ENCODE results near the gene KCTD1. TPM values are rescaled to one million over a fixed set of nuclear protein-coding genes. Genes with fewer than 3 reads are reported as not detected.
A peak's percentile ranks its signal among the peaks of the same experiment; 100 is the strongest.

KCTD1 gene
- polyA plus RNA-seq, 1 of the 3 experiments (the other 2 are of a cell fraction) = 12.8 TPM

GRCh38 chr18:26575865-26576217 is 27.5 kb upstream of the KCTD1 start:
- no peak overlapping the region for H3K4me2 ChIP-seq
- peaks cover 0 to 10% of the 10 kb centered on the region in 2 experiments; a peak in 2 of 4 replicates for H3K4me1 ChIP-seq (ENCODE audit: control insufficient read depth in 1 of 2, insufficient read depth in 2 of 2, low read depth in 1 of 2, low read length in 1 of 2)
- TF ChIP-seq MEF2A (IDR thresholded peaks at IDR 0.05; ENCODE audit: borderline replicate concordance, low read depth) (no peak), USF1 (IDR thresholded peaks at IDR 0.05; ENCODE audit: borderline replicate concordance, low read depth) (no peak), ELF1 (IDR thresholded peaks at IDR 0.05) (no peak), FOXJ3 (CRISPR knock-in tag; IDR thresholded peaks at IDR 0.05) (no peak), RAD21 (IDR thresholded peaks at IDR 0.05; ENCODE audit: low read length) (no peak), ZBTB33 (IDR thresholded peaks at IDR 0.05; ENCODE audit: borderline replicate concordance, low read depth) (no peak), SIN3A (IDR thresholded peaks at IDR 0.05; ENCODE audit: borderline replicate concordance, low read depth, low read length) (no peak), JUND (IDR thresholded peaks at IDR 0.05) (no peak), GATA2 (CRISPR knock-in tag; IDR thresholded peaks at IDR 0.05) (no peak), USF2 (IDR thresholded peaks at IDR 0.05; ENCODE audit: borderline replicate concordance, low read depth, low read length) (no peak), NFIC (IDR thresholded peaks at IDR 0.05; ENCODE audit: borderline replicate concordance) (no peak), RCOR1 (IDR thresholded peaks at IDR 0.05; ENCODE audit: low read length) (no peak), TEAD4 (IDR thresholded peaks at IDR 0.05; ENCODE audit: borderline replicate concordance, insufficient read depth) (no peak), MAX (IDR thresholded peaks at IDR 0.05; ENCODE audit: low read depth) (no peak), IRF3 (IDR thresholded peaks at IDR 0.05; ENCODE audit: low read depth, low read length) (no peak), GABPA (IDR thresholded peaks at IDR 0.05; ENCODE audit: low read depth) (no peak), FOXM1 (IDR thresholded peaks at IDR 0.05; ENCODE audit: low read depth) (no peak), YY1 (IDR thresholded peaks at IDR 0.05; ENCODE audit: low read depth) (no peak), EZH2phosphoT487 (IDR thresholded peaks at IDR 0.05; ENCODE audit: borderline replicate concordance, low read depth) (no peak)
- no peaks in the 10 kb centered on the region for H3K27me3 ChIP-seq (ENCODE audit: insufficient read depth)
- H3K79me2 ChIP-seq (ENCODE audit: insufficient read depth) = no peaks in the 10 kb centered on the region
- H2AFZ ChIP-seq (ENCODE audit: low read depth) = no peak overlapping the region
- no peaks in the 10 kb centered on the region for H3K9me2 ChIP-seq
- ChIA-PET CTCF (no interaction called here), POLR2A (interaction anchor here (0.9 kb wide), 1 partner anchor 27 kb away, joined by 6 read pairs; the partner anchor contains the start of gene KCTD1)
- no peaks in the 10 kb centered on the region for H3K36me3 ChIP-seq (replicated peaks in 1 of 2; ENCODE audit: control insufficient read depth in 1 of 2, insufficient read depth in 2 of 2, low read length in 1 of 2)
- H3K9ac ChIP-seq = no peak overlapping the region
- H4K20me1 ChIP-seq (ENCODE audit: insufficient read depth) = no peaks in the 10 kb centered on the region
- H3K4me3 ChIP-seq (ENCODE audit: low read depth in 2 of 2, low read length in 1 of 2) = no peak overlapping the region
- 80% methylated on average over 8 of the region's 8 CpGs for WGBS (ENCODE audit: low lambda C conversion rate)
- no peaks in the 10 kb centered on the region for H3K9me3 ChIP-seq
- DNase-seq = no peak
- no peaks in the 10 kb centered on the region for H3F3A ChIP-seq (replicated peaks; ENCODE audit: insufficient read depth)
- H3K27ac ChIP-seq (ENCODE audit: low read depth in 2 of 2, low read length in 1 of 2) = peak overlapping the region in 1 of 2 experiments; percentile 72; a peak in 2 of 4 replicates
